GM12891 (cell line): ENCODE data around the gene SLC6A8.
"Not testable (repeated sequence)": the region's sequence is repeated elsewhere in the genome, so short reads cannot be mapped to it uniquely, and the experiment has no call there.

Source experiments
- DNase-seq: peaks from one replicate; pipeline ENCODE4 v3.0.0; 2011; ENCODE audit warnings: low spot score; ENCODE audit not compliant: insufficient read length
- FAIRE-seq: peaks from 2 replicates; lab custom pipeline; 2011; peaks lifted over from hg19 to GRCh38; lab: Jason Lieb, UNC
- PAX5 ChIP-seq: IDR thresholded peaks from 2 replicates; pipeline ENCODE4 v1.6.1; 2011; ENCODE audit warnings: low read length, moderate library complexity, mild to moderate bottlenecking; ENCODE audit not compliant: insufficient read depth, severe bottlenecking
- POLR2A ChIP-seq: IDR thresholded peaks from 2 replicates; pipeline ENCODE4 v1.6.1; 2011; ENCODE audit warnings: low read depth, low read length, control low read depth
- POLR2AphosphoS5 ChIP-seq: IDR thresholded peaks from 2 replicates; pipeline ENCODE4 v1.6.1; 2011; ENCODE audit warnings: low read depth, low read length, control low read depth
- POU2F2 ChIP-seq: IDR thresholded peaks from 2 replicates; pipeline ENCODE4 v1.6.1; 2011; ENCODE audit warnings: low read depth, mild to moderate bottlenecking, control low read depth, low read length, moderate library complexity
- SPI1 ChIP-seq: IDR thresholded peaks from 2 replicates; pipeline ENCODE4 v1.6.1; 2011; ENCODE audit warnings: low read depth, low read length, control low read depth
- TAF1 ChIP-seq: IDR thresholded peaks from 2 replicates; pipeline ENCODE4 v1.6.1; 2011; ENCODE audit warnings: low read depth, low read length, control low read depth

SLC6A8 gene

GRCh38 chrX:153672531-153673427 is 14.9 kb upstream of the SLC6A8 start:
- FAIRE-seq (peak; percentile 5), DNase-seq (no peak)
- TF ChIP-seq TAF1 (no peak), POLR2A (no peak), PAX5 (no peak), SPI1 (no peak), POU2F2 (no peak), POLR2AphosphoS5 (no peak)

- FAIRE-seq (no peak), DNase-seq (no peak)
- no peak for TF ChIP-seq TAF1
- no peak for TF ChIP-seq PAX5
- TF ChIP-seq SPI1: no peak
- no peak for TF ChIP-seq POLR2AphosphoS5
- TF ChIP-seq POLR2A: no peak
- no peak for TF ChIP-seq POU2F2
These were observed 14.1 kb upstream of the SLC6A8 start, which contains the start of gene PNCK for GRCh38 chrX:153673428-153674218. PNCK (minus strand) TSS chrX:153673813; CDS start chrX:153673076, 737 bp downstream.

GRCh38 chrX:153674219-153674851 is 13.4 kb upstream of the SLC6A8 start:
- FAIRE-seq (no peak), DNase-seq (no peak)
- no peak for TF ChIP-seq POU2F2
- TF ChIP-seq POLR2A: no peak
- TF ChIP-seq PAX5: no peak
- TF ChIP-seq TAF1: no peak
- TF ChIP-seq SPI1: no peak
- TF ChIP-seq POLR2AphosphoS5: no peak

GRCh38 chrX:153681175-153681574 is 6.6 kb upstream of the SLC6A8 start:
- TF ChIP-seq POU2F2: no peak
- no peak for TF ChIP-seq SPI1
- DNase-seq: no peak
- no peak for FAIRE-seq

- not testable (repeated sequence) for DNase-seq, FAIRE-seq
These were observed 4.2 kb upstream of the SLC6A8 start for GRCh38 chrX:153683486-153683885.

- no peak for DNase-seq
- TF ChIP-seq TAF1: no peak
- no peak for TF ChIP-seq SPI1
- TF ChIP-seq POU2F2: no peak
- no peak for TF ChIP-seq POLR2A
- no peak for TF ChIP-seq PAX5
- no peak for TF ChIP-seq POLR2AphosphoS5
These were observed 3.1 kb upstream of the SLC6A8 start for GRCh38 chrX:153684467-153685155.

GRCh38 chrX:153685156-153685536 is 2.6 kb upstream of the SLC6A8 start:
- DNase-seq (no peak), FAIRE-seq (no peak)
- TF ChIP-seq POLR2A (no peak), SPI1 (no peak), POU2F2 (no peak), TAF1 (no peak), PAX5 (no peak), POLR2AphosphoS5 (no peak)

More at GRCh38 chrX:153684467-153685155, 3.1 kb upstream of the SLC6A8 start:
- no peak for FAIRE-seq

- DNase-seq (no peak), FAIRE-seq (no peak)
- TF ChIP-seq TAF1 (no peak), POLR2AphosphoS5 (no peak), SPI1 (no peak), PAX5 (no peak), POU2F2 (no peak), POLR2A (no peak)
These were observed 1.7 kb upstream of the SLC6A8 start for GRCh38 chrX:153685751-153686696.
